Activated T-cell treated with anti-CD3 and anti-CD28 coated beads, Interleukin-2, amount 50 U/mL, for 72 hours (primary cell): ENCODE data around the gene ZKSCAN5. TPM values are rescaled to one million over a fixed set of nuclear protein-coding genes. Genes with fewer than 3 reads are reported as not detected.

Source experiments
- total RNA-seq, 2 donors: library from RNA; stranded (reverse); gene quantifications; one replicate each; pipeline ENCODE4 v1.2.3, GENCODE V29; 2022

ZKSCAN5 gene
- total RNA-seq, 2 donors from 2014 or later: 9.3 to 9.9 TPM

Other genes with a start within 250 kb of the ZKSCAN5 start
- gene MYH16, start 231.8 kb upstream of the ZKSCAN5 start, total RNA-seq: not detected
- 10 to 100 TPM; 62.3 to 69.8 TPM for gene ARPC1A, start 178.8 kb upstream of the ZKSCAN5 start, total RNA-seq
- 100 to 1,000 TPM; 202 to 208 TPM for gene ARPC1B, start 129.9 kb upstream of the ZKSCAN5 start, total RNA-seq
- gene PDAP1, start 96.1 kb upstream of the ZKSCAN5 start, total RNA-seq: 100 to 1,000 TPM in 1 of 2 donors, 10 to 100 TPM in 1; 95.0 to 108 TPM
- 100 to 1,000 TPM; 218 to 228 TPM for gene BUD31, start 95.7 kb upstream of the ZKSCAN5 start, total RNA-seq
- 1 to 10 TPM; 6.1 to 8.9 TPM for gene PTCD1, start 65.9 kb upstream of the ZKSCAN5 start, total RNA-seq
- gene CPSF4, start 65.7 kb upstream of the ZKSCAN5 start, total RNA-seq: 10 to 100 TPM; 59.2 to 65.9 TPM
- gene ATP5MF, start 38.5 kb upstream of the ZKSCAN5 start, total RNA-seq: 100 to 1,000 TPM; 218 to 229 TPM
- 10 to 100 TPM; 16.0 to 18.8 TPM for gene ZNF789, start 31.8 kb upstream of the ZKSCAN5 start, total RNA-seq
- 10 to 100 TPM; 28.2 to 36.5 TPM for gene ZNF394, start 4.4 kb upstream of the ZKSCAN5 start, total RNA-seq
- 1 to 10 TPM; 4.7 to 7.1 TPM for gene FAM200A, start 47.5 kb downstream of the ZKSCAN5 start, total RNA-seq
- 10 to 100 TPM; 87.8 to 94.1 TPM for gene ZNF655, start 54.0 kb downstream of the ZKSCAN5 start, total RNA-seq
- gene TMEM225B, start 93.6 kb downstream of the ZKSCAN5 start, total RNA-seq: 1 to 10 TPM; 2.5 to 4.3 TPM
- gene ZSCAN25, start 112.3 kb downstream of the ZKSCAN5 start, total RNA-seq: 10 to 100 TPM; 32.4 to 35.6 TPM
- gene CYP3A5, start 175.3 kb downstream of the ZKSCAN5 start, total RNA-seq: under 1 TPM in 1 of 2 donors, not detected in 1; 0.36 TPM
- gene CYP3A7, start 230.5 kb downstream of the ZKSCAN5 start, total RNA-seq: not detected